Tibial artery (tissue), 4 donors: ENCODE data around the gene CARNS1.

ENCODE experiments used
- DNase-seq, 2 donors: peaks; one replicate each; pipeline ENCODE4 v3.0.0-alpha.2; 2019
- H3K27ac ChIP-seq, 2 donors: fragments of 200-600 bp; sonication (generic) in 1 of 2; 1 replicate in 1 of 2; 2 replicates in 1 of 2; pipeline ENCODE4 v1.5.1; 2018 to 2019; ENCODE audit warnings: mild to moderate bottlenecking in 1 of 2
- H3K27me3 ChIP-seq, 2 donors: fragments of 200-600 bp; sonication (generic) in 1 of 2; one replicate each; pipeline versions ENCODE4 v1.5.1 to v1.6.0; 2016 to 2019
- H3K36me3 ChIP-seq, 3 donors: fragments of 200-600 bp; sonication (generic) in 2 of 3; one replicate each; pipeline ENCODE4 v1.5.1; 2016 to 2019; ENCODE audit warnings: mild to moderate bottlenecking in 2 of 3
- H3K4me1 ChIP-seq, 4 donors: fragments of 200-600 bp; sonication (generic) in 2 of 4; 1 replicate in 3 of 4; 2 replicates in 1 of 4; pipeline ENCODE4 v1.5.1; 2016 to 2019
- H3K4me3 ChIP-seq, 2 donors: fragments of 200-600 bp; sonication (generic) in 1 of 2; 1 replicate in 1 of 2; 2 replicates in 1 of 2; pipeline ENCODE4 v1.5.1; 2018 to 2019; ENCODE audit warnings: mild to moderate bottlenecking in 2 of 2
- H3K9me3 ChIP-seq, 3 donors: fragments of 200-600 bp; sonication (generic) in 1 of 3; one replicate each; pipeline ENCODE4 v1.5.1; 2016 to 2019
- CTCF ChIP-seq, 2 experiments: fragments of 200-600 bp in 1 of 2; fragments of 450-650 bp in 1 of 2; IDR thresholded peaks; one replicate each; pipeline ENCODE4 v1.5.1; 2017 to 2019; ENCODE audit warnings: antibody characterized with exemption in 2 of 2, mild to moderate bottlenecking in 1 of 2, moderate library complexity in 1 of 2
- intact Hi-C: fragments of 100-400 bp; cut with DNase I; formaldehyde crosslinking; loops from one replicate; pipeline ENCODE4 v1.15.0; 2023; ENCODE audit warnings: low total_unique reads

Gene CARNS1

GRCh38 chr11:67382276-67383136, 33.0 kb upstream of the CARNS1 start:
- Histone ChIP-seq H3K27me3 (peaks cover 0 to 7% of the 10 kb centered on the region in 2 donors), H3K9me3 (no peaks in the 10 kb centered on the region), H3K4me1 (peaks cover 0 to 10% (median 8%) of the 10 kb centered on the region in 4 donors), H3K27ac (no peak overlapping the region), H3K4me3 (no peak overlapping the region), H3K36me3 (no peaks in the 10 kb centered on the region)
- intact Hi-C loops = loop anchor here (2.0 kb wide), 1 partner anchor 34 kb away; no protein-coding TSS in a partner anchor
- peak; percentile 78 to 88 for DNase-seq
- TF ChIP-seq CTCF (IDR thresholded peaks at IDR 0.05) = peak; percentile 98 to 99

GRCh38 chr11:67384851-67385366, 30.6 kb upstream of the CARNS1 start:
- H3K9me3 ChIP-seq = no peaks in the 10 kb centered on the region
- no peak overlapping the region for H3K4me3 ChIP-seq
- intact Hi-C loops = no loop called here
- H3K27me3 ChIP-seq = peaks cover 0 to under 1% of the 10 kb centered on the region in 2 donors
- TF ChIP-seq CTCF (IDR thresholded peaks at IDR 0.05) = no peak
- H3K4me1 ChIP-seq = peaks cover 0 to 10% (median 8%) of the 10 kb centered on the region in 4 donors
- peak overlapping the region; percentile 6 to 18 for H3K27ac ChIP-seq
- H3K36me3 ChIP-seq = no peaks in the 10 kb centered on the region
- no peak for DNase-seq

DNA sequence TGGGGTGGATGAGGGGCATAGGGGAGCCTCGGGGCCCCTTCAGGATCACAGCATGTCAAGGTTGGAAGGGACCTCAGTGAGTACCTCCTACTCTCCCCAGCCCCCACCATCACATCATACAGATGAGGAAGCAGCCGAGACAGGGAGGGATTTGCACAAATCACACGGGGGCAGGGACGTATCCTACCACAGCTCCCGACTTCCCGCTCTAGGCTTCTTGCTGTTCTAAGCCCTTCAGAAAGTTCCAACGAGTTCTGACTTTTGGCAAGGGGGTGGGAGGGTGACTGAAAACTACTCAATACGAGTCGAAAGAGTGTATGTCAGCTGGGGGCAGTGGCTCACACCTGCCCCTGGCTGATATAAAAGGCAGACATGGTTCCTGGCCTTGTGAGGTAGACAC, 28.4 kb upstream of the CARNS1 start:
- Histone ChIP-seq H3K36me3 (no peaks in the 10 kb centered on the region), H3K4me1 (peaks cover 0 to 23% (median 19%) of the 10 kb centered on the region in 4 donors), H3K9me3 (no peaks in the 10 kb centered on the region), H3K27ac (no peak overlapping the region), H3K4me3 (no peak overlapping the region), H3K27me3 (no peaks in the 10 kb centered on the region)
- TF ChIP-seq CTCF (IDR thresholded peaks at IDR 0.05) = no peak
- no peak for DNase-seq
- intact Hi-C loops = no loop called here

- Histone ChIP-seq H3K9me3 (no peaks in the 10 kb centered on the region), H3K4me3 (no peak overlapping the region), H3K27me3 (no peaks in the 10 kb centered on the region), H3K4me1 (peaks cover 0 to 27% (median 21%) of the 10 kb centered on the region in 4 donors), H3K27ac (no peak overlapping the region), H3K36me3 (no peaks in the 10 kb centered on the region)
- TF ChIP-seq CTCF (IDR thresholded peaks at IDR 0.05) = no peak
- DNase-seq = no peak
- intact Hi-C loops = no loop called here
Observed at GRCh38 chr11:67387518-67387917, 28.0 kb upstream of the CARNS1 start.

GRCh38 chr11:67389477-67389876, 26.0 kb upstream of the CARNS1 start:
- no peak for DNase-seq
- intact Hi-C loops = no loop called here

More at GRCh38 chr11:67389477-67389876, 26.0 kb upstream of the CARNS1 start:
- no peak overlapping the region for H3K4me3 ChIP-seq
- no peaks in the 10 kb centered on the region for H3K27me3 ChIP-seq
- H3K4me1 ChIP-seq = peaks cover 0 to 30% (median 26%) of the 10 kb centered on the region in 4 donors
- peak; percentile 38 to 39 for TF ChIP-seq CTCF (IDR thresholded peaks at IDR 0.05)
- H3K27ac ChIP-seq = no peak overlapping the region
- H3K36me3 ChIP-seq = peaks cover 0 to 12% (median 0%) of the 10 kb centered on the region in 3 donors
- no peaks in the 10 kb centered on the region for H3K9me3 ChIP-seq
